Measurements from ENCODE around the gene KIF25. TPM values are rescaled to one million over a fixed set of nuclear protein-coding genes. Genes with fewer than 3 reads are reported as not detected.

Gene KIF25
- total RNA-seq, 4 donors from 2014 or later, result 0.16 to 1.0 TPM; not detected in 2

DNA sequence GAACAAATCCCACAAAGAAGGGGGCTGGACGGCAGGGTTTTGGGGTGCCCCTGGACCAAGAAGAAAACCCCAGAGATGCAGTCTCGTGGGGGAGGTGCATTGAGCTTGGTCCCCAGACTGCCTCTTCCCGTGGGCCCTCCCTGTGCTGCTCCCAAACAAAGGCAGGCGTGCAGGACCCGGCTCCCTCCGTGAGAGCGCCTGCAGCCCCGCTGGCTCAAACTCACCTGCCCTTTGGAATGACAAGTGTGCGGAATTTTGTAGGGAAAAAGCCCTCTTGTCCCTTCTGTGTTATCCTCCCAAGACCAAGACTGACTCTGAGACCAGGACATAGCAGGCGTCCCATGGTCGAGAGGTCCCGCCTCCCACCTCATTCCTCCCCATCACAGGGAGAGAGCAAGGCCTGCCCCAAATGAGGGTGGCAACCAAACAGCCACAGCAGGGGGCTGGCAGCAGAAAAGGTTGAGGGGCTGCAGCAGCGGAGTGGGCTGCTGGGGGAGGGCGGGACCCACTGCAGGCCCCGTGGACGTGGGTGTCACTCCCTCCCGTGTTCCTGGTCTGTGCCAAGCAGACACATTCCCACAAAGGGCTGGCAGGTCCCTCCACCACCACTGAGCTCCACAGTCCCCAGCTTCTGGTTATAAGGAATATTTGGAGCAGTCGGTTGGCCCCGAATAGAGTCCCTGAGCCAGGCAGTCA, 87.1 kb downstream of the KIF25 start:
- TF ChIP-seq POLR2A (IDR thresholded peaks at IDR 0.05), result no peak
- no peak for TF ChIP-seq CTCF (IDR thresholded peaks at IDR 0.05 in 4 of 5, conservative IDR thresholded peaks at IDR 0.05 in 1 of 5)
- Histone ChIP-seq H3K4me3 (no peak overlapping the region), H3K9me3 (no peaks in the 10 kb centered on the region), H3K27me3 (no peaks in the 10 kb centered on the region), H3K36me3 (no peaks in the 10 kb centered on the region), H3K4me1 (peaks cover 1 to 8% of the 10 kb centered on the region in 2 donors), H3K27ac (no peak overlapping the region)
- no peak for ATAC-seq
- in situ Hi-C loops (cut with MboI; ENCODE audit: low sequenced_read_pairs in 4 of 4), result no loop called here
- no peak for DNase-seq
- intact Hi-C loops (cut with DNase I; ENCODE audit: low total_unique reads), result no loop called here

DNA sequence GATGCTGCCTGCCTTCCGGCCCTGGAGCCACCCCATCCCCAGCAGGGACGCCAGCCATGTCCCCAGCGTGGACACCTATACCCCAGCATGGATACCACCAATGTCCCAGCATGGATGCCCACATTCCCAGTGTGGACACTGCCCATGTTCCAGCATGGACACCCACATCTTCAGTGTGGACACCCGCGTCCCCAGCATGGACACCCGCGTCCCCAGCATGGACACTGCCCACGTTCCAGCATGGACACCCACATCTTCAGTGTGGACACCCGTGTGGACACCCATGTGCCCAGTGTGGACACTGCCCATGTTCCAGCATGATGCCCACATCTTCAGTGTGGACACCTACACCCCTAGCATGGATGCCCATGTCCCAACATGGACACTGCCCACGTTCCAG, 88.6 kb downstream of the KIF25 start:
- intact Hi-C loops (cut with DNase I; ENCODE audit: low total_unique reads), result no loop called here
- DNase-seq (no peak), ATAC-seq (no peak)
- no peaks in the 10 kb centered on the region for H3K9me3 ChIP-seq
- in situ Hi-C loops (cut with MboI; ENCODE audit: low sequenced_read_pairs in 4 of 4), result no loop called here
- no peak overlapping the region for H3K4me3 ChIP-seq
- TF ChIP-seq CTCF (IDR thresholded peaks at IDR 0.05 in 4 of 5, conservative IDR thresholded peaks at IDR 0.05 in 1 of 5), result no peak
- no peak for TF ChIP-seq POLR2A (IDR thresholded peaks at IDR 0.05)
- peaks cover 0 to 8% of the 10 kb centered on the region in 2 donors for H3K4me1 ChIP-seq
- H3K36me3 ChIP-seq, result no peaks in the 10 kb centered on the region
- H3K27me3 ChIP-seq, result no peaks in the 10 kb centered on the region
- H3K27ac ChIP-seq, result no peak overlapping the region

DNA sequence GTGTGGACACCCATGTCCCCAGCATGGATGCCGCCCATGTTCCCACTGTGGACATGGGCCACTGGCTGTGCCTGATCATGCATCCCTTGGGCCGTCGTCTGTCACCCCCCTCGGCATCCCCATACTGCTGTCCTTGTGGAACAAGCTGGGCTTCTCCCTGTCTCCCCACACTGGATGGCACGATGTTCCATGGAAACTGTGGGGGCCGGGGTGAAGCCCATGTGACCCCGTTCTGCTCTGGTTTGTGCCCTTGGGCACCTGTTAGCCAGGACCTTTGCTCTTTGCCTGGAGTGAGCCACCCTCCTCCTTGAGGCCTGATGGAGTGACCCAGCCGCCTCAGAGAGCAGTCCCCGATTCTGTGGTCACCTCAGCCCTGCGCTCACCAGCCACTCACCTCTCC, 89.1 kb downstream of the KIF25 start:
- ATAC-seq, result no peak
- no peaks in the 10 kb centered on the region for H3K27me3 ChIP-seq
- intact Hi-C loops (cut with DNase I; ENCODE audit: low total_unique reads), result no loop called here
- TF ChIP-seq CTCF (IDR thresholded peaks at IDR 0.05 in 4 of 5, conservative IDR thresholded peaks at IDR 0.05 in 1 of 5) (no peak), POLR2A (IDR thresholded peaks at IDR 0.05) (no peak)
- no peak overlapping the region for H3K27ac ChIP-seq
- H3K9me3 ChIP-seq, result no peaks in the 10 kb centered on the region
- H3K4me3 ChIP-seq, result no peak overlapping the region
- in situ Hi-C loops (cut with MboI; ENCODE audit: low sequenced_read_pairs in 4 of 4), result no loop called here
- no peaks in the 10 kb centered on the region for H3K36me3 ChIP-seq
- peaks cover 0 to 8% of the 10 kb centered on the region in 2 donors for H3K4me1 ChIP-seq
- DNase-seq, result no peak

DNA sequence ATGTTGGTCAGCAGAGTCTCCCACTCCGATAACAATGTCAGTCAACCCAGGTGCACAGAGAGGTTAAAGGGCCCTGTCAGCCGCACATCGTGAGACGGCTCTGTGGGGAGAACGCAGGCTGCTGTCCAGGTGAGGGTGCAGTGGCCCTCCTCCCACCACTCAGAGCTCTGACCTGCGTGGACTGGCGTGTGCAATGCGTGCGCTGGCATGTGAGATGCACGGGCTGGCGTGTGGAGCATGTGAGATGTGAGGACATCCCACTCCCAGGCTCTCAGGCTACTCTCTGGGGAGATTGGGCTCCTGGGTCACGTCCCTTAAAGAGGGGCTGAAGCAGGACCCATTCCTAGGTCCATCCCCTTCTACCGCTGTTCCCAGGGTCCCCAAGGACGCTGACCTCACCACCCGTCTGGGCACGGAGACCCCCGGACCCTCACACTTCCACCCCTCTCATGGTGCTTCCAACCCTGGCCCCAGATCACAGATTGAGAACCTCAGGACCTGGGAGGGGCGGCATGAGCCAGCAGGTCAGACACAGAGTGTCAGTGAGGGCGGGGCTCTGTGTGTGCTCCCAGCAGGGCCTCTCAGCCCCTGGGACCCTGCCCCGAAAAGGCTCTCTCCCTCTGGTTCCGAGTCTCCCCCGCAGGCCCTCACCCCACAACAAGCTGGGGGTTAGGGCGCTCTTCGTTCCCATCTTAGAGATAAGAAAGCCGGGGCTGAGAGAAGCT, 90.1 kb downstream of the KIF25 start:
- H3K4me3 ChIP-seq, result no peak overlapping the region
- H3K4me1 ChIP-seq, result peaks cover 0 to 8% of the 10 kb centered on the region in 2 donors
- H3K36me3 ChIP-seq, result no peaks in the 10 kb centered on the region
- intact Hi-C loops (cut with DNase I; ENCODE audit: low total_unique reads) (no loop called here), in situ Hi-C loops (cut with MboI; ENCODE audit: low sequenced_read_pairs in 4 of 4) (no loop called here)
- ATAC-seq (no peak), DNase-seq (no peak)
- TF ChIP-seq CTCF (IDR thresholded peaks at IDR 0.05 in 4 of 5, conservative IDR thresholded peaks at IDR 0.05 in 1 of 5) (no peak), POLR2A (IDR thresholded peaks at IDR 0.05) (no peak)
- H3K27me3 ChIP-seq, result no peaks in the 10 kb centered on the region
- H3K9me3 ChIP-seq, result no peaks in the 10 kb centered on the region
- no peak overlapping the region for H3K27ac ChIP-seq

Data from gastrocnemius medialis (tissue), 4 donors.